ENCODE data around the gene PSMB3.

The PSMB3 gene

DNA sequence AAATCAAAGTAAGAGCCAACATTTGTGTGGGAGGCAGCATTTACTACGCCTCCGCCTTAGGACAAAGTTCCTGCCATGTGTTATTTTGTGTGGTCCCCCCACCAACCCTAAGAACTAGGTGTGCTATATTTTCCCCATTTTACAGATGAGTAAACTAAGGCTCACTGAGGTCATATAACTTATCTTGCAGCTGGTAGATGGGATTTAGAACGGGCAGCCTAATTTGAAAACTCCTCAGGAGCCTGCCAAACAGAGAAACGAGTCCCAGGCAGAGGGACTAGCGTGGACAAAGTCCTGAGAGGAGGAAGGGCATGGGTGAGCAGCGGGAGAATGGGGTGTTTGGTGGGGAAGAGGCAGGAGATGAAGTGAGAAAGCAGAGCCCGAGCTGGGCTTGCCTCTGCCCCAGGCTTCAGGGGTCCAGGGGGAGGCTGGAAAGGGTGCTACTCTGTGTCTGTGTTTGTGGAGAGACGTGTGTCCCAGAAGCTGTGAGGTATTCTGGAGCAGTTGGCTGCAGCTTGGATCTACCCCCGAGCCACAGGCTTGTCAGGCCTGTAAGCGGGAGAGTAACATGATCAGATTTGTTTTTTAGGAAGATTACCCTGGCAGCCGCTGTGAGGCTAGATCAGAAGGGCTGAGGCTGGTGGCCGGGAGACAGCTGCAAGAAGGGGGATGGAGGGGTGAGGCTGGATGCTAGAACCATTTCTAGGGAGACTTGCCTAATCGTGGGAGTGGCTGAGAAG lies 42.5 kb upstream of the PSMB3 start:
- H3K9ac ChIP-seq (ENCODE audit: low read length): no peak overlapping the region
- H3K9me3 ChIP-seq (ENCODE audit: control insufficient read depth, low read length): no peaks in the 10 kb centered on the region
- H3K4me1 ChIP-seq (ENCODE audit: control insufficient read depth, insufficient read depth, low read length): peaks cover 7% of the 10 kb centered on the region
- H3K36me3 ChIP-seq (ENCODE audit: control insufficient read depth, insufficient read depth, low read length, severe bottlenecking): peaks cover 44% of the 10 kb centered on the region
- no peaks in the 10 kb centered on the region for H3K27me3 ChIP-seq (replicated peaks; ENCODE audit: control insufficient read depth, insufficient read depth, low read length)
- no peak overlapping the region for H3K4me3 ChIP-seq (ENCODE audit: low read length)
- no peak for DNase-seq (ENCODE audit: low read depth)

DNA sequence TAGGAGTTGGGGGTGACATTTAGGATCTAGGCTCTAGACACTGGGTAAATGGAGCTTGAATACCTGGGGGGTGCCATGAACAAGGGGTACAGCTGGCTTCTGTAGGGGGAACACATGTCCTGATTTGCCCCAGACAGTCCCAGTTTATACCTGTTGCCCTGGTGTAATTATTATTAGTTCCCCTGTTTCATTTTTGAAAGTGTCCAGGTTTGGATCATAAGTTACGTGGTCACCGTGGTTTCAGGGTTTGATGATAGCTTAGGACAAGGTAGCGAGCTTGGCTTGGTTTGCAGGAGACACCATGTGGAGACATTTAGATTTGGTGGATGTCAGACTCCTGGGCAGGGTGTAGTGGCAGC lies 42.0 kb upstream of the PSMB3 start:
- H3K9ac ChIP-seq (ENCODE audit: low read length): no peak overlapping the region
- no peak overlapping the region for H3K4me3 ChIP-seq (ENCODE audit: low read length)
- peaks cover 7% of the 10 kb centered on the region for H3K4me1 ChIP-seq (ENCODE audit: control insufficient read depth, insufficient read depth, low read length)
- H3K27me3 ChIP-seq (replicated peaks; ENCODE audit: control insufficient read depth, insufficient read depth, low read length): no peaks in the 10 kb centered on the region
- H3K36me3 ChIP-seq (ENCODE audit: control insufficient read depth, insufficient read depth, low read length, severe bottlenecking): peaks cover 46% of the 10 kb centered on the region
- no peaks in the 10 kb centered on the region for H3K9me3 ChIP-seq (ENCODE audit: control insufficient read depth, low read length)
- no peak for DNase-seq (ENCODE audit: low read depth)

DNA sequence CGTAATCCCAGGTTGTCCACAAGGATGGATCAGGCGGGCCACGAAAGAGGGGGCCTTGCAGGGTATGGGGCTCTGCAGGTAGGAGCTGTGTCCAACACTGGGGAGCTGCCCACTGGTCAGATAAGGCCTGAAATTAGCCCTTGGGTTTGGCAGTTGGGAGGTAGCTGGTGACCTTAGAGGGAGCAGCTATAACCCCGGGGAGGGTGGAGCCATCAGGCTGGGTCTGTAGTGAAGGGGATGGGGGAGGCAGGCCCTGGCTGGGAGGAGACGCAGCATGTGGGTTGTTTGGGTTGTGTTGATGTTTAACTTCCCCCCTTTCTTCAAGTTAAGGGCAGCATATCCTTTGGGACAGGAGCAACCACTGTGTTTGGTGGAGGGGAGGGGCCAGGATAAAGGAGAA lies 41.6 kb upstream of the PSMB3 start:
- Histone ChIP-seq H3K9ac (ENCODE audit: low read length) (no peak overlapping the region), H3K4me1 (ENCODE audit: control insufficient read depth, insufficient read depth, low read length) (peaks cover 7% of the 10 kb centered on the region), H3K9me3 (ENCODE audit: control insufficient read depth, low read length) (no peaks in the 10 kb centered on the region), H3K36me3 (ENCODE audit: control insufficient read depth, insufficient read depth, low read length, severe bottlenecking) (peaks cover 50% of the 10 kb centered on the region), H3K4me3 (ENCODE audit: low read length) (no peak overlapping the region), H3K27me3 (replicated peaks; ENCODE audit: control insufficient read depth, insufficient read depth, low read length) (no peaks in the 10 kb centered on the region)
- DNase-seq (ENCODE audit: low read depth): no peak

DNA sequence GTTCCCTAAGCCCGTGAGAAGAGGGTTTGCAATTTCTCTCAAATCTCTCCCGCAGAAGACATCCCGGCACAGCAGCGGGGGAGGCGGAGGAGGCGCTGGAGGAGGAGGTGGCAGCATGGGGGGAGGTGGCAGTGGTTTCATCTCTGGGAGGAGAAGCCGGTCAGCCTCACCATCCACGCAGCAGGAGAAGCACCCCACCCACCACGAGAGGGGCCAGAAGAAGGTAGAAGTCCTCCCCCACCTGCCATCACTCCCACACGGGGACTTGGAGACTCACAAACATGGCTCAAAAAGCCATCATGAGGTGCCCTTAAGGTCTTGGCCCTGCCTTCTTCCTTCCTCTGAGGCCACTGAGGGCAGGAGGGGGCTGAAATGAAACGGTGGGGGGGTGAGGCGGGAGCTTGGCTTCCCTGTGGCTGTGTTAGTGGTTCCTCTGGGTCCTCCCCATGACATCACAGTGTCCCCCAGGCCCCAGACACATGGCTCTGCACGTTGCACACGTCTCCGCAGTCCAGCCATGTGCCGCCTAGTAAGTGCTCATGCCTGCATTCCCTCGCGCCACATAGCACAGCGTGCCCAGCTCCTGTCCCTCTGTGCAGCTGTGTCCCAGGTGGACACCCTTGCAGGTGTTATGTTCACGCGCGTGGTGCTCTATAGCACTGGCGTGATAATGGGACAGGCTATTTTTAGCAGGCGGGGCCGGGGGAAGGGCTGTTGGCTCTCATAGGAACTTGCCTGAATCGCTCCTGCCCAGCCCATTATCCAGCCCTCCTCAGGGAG lies 40.6 kb upstream of the PSMB3 start:
- Histone ChIP-seq H3K4me1 (ENCODE audit: control insufficient read depth, insufficient read depth, low read length) (no peaks in the 10 kb centered on the region), H3K9me3 (ENCODE audit: control insufficient read depth, low read length) (no peaks in the 10 kb centered on the region), H3K4me3 (ENCODE audit: low read length) (no peak overlapping the region), H3K9ac (ENCODE audit: low read length) (no peak overlapping the region), H3K27me3 (replicated peaks; ENCODE audit: control insufficient read depth, insufficient read depth, low read length) (no peaks in the 10 kb centered on the region), H3K36me3 (ENCODE audit: control insufficient read depth, insufficient read depth, low read length, severe bottlenecking) (peaks cover 60% of the 10 kb centered on the region)
- DNase-seq (ENCODE audit: low read depth): no peak

DNA sequence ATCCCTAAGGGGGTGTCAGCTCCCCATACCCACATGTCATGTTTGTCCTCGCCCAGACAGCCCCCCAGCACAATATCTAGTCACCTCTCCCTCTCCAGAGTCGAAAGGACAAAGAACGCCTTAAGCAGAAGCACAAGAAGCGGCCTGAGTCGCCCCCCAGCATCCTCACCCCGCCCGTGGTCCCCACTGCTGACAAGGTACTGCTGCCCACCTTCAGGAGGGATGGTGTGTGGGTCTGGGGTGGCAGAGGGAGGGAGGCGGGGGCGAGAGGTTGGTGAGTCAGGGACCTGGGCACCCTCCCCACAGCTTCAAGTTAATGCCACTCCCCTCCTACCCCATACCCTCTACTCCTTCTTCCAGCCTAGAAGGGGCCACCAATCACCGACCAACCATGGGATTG lies 39.9 kb upstream of the PSMB3 start:
- H3K9me3 ChIP-seq (ENCODE audit: control insufficient read depth, low read length): no peaks in the 10 kb centered on the region
- peaks cover 64% of the 10 kb centered on the region for H3K36me3 ChIP-seq (ENCODE audit: control insufficient read depth, insufficient read depth, low read length, severe bottlenecking)
- no peaks in the 10 kb centered on the region for H3K27me3 ChIP-seq (replicated peaks; ENCODE audit: control insufficient read depth, insufficient read depth, low read length)
- H3K4me3 ChIP-seq (ENCODE audit: low read length): no peak overlapping the region
- no peaks in the 10 kb centered on the region for H3K4me1 ChIP-seq (ENCODE audit: control insufficient read depth, insufficient read depth, low read length)
- H3K9ac ChIP-seq (ENCODE audit: low read length): no peak overlapping the region
- DNase-seq (ENCODE audit: low read depth): no peak

DNA sequence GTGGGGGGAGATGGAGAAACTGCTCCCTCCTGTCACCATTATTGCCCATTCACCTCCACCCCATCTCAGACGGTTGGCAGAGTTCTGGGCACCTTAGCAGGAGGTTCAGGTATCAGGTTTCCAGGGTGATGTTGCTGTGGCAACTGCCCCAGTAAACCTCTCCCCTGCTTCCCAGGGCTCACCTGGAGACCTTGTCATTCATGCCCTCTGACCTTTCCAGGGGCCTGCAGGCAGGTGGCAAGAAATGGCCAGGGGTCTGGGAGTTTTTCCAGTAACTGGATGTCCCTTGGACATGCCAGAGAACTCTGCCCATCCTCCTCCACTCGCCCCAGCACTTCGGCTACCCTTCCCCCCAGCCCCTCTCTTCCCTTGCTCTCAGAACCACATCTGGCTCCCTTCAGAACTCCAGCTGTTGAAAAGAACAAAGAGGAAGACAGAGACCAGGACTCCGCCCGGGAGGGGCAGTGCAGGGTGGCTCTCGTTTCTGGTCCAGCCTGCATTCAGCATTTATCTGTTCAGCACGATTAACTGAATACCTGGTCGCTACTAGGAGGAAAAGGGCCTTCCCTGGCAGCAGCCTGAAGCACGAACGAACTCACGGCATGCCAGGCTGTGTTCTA lies 39.0 kb upstream of the PSMB3 start:
- no peaks in the 10 kb centered on the region for H3K9me3 ChIP-seq (ENCODE audit: control insufficient read depth, low read length)
- H3K27me3 ChIP-seq (replicated peaks; ENCODE audit: control insufficient read depth, insufficient read depth, low read length): no peaks in the 10 kb centered on the region
- no peaks in the 10 kb centered on the region for H3K4me1 ChIP-seq (ENCODE audit: control insufficient read depth, insufficient read depth, low read length)
- H3K36me3 ChIP-seq (ENCODE audit: control insufficient read depth, insufficient read depth, low read length, severe bottlenecking): peaks cover 63% of the 10 kb centered on the region
- DNase-seq (ENCODE audit: low read depth): no peak
- no peak overlapping the region for H3K4me3 ChIP-seq (ENCODE audit: low read length)
- H3K9ac ChIP-seq (ENCODE audit: low read length): no peak overlapping the region

DNA sequence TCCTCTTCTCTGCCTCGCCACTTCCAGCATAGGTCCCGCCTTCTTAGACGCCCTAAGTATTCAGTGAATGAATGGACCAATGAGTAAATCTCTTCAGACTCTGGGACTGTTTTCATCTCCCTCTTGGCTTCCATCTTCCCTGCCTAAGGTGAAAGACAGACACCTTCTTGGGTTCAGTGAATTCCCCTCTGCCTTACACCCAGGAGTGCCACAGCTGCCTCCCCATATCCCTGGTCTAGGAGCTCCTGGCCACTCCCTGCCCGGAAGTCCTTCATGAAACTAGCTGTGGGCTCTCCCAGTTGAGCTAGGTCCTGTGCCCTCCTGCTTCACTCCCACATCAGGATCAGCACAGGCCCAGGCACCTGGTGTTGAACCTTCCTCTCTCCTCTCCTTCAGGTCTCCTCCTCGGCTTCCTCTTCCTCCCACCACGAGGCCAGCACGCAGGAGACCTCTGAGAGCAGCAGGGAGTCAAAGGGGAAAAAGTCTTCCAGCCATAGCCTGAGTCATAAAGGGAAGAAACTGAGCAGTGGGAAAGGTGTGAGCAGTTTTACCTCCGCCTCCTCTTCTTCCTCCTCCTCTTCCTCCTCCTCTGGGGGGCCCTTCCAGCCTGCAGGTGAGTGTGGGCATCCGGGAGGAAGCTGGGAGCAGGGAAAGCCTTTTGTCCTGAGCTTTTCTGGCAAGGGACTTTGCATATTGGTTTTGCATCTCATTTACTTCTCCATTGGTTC lies 37.2 kb upstream of the PSMB3 start:
- peaks cover 55% of the 10 kb centered on the region for H3K36me3 ChIP-seq (ENCODE audit: control insufficient read depth, insufficient read depth, low read length, severe bottlenecking)
- DNase-seq (ENCODE audit: low read depth): no peak
- no peaks in the 10 kb centered on the region for H3K4me1 ChIP-seq (ENCODE audit: control insufficient read depth, insufficient read depth, low read length)
- no peaks in the 10 kb centered on the region for H3K9me3 ChIP-seq (ENCODE audit: control insufficient read depth, low read length)
- no peaks in the 10 kb centered on the region for H3K27me3 ChIP-seq (replicated peaks; ENCODE audit: control insufficient read depth, insufficient read depth, low read length)
- no peak overlapping the region for H3K9ac ChIP-seq (ENCODE audit: low read length)
- no peak overlapping the region for H3K4me3 ChIP-seq (ENCODE audit: low read length)

DNA sequence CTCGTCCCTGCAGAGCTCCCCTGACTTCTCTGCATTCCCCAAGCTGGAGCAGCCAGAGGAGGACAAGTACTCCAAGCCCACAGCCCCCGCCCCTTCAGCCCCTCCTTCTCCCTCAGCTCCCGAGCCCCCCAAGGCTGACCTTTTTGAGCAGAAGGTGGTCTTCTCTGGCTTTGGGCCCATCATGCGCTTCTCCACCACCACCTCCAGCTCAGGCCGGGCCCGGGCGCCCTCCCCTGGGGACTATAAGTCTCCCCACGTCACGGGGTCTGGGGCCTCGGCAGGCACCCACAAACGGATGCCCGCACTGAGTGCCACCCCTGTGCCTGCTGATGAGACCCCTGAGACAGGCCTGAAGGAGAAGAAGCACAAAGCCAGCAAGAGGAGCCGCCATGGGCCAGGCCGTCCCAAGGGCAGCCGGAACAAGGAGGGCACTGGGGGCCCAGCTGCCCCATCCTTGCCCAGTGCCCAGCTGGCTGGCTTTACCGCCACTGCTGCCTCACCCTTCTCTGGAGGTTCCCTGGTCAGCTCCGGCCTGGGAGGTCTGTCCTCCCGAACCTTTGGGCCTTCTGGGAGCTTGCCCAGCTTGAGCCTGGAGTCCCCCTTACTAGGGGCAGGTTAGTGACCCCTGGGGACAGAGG lies 36.1 kb upstream of the PSMB3 start:
- no peak for DNase-seq (ENCODE audit: low read depth)
- H3K27me3 ChIP-seq (replicated peaks; ENCODE audit: control insufficient read depth, insufficient read depth, low read length): no peaks in the 10 kb centered on the region
- no peak overlapping the region for H3K9ac ChIP-seq (ENCODE audit: low read length)
- no peaks in the 10 kb centered on the region for H3K9me3 ChIP-seq (ENCODE audit: control insufficient read depth, low read length)
- H3K4me3 ChIP-seq (ENCODE audit: low read length): no peak overlapping the region
- H3K4me1 ChIP-seq (ENCODE audit: control insufficient read depth, insufficient read depth, low read length): no peaks in the 10 kb centered on the region
- peaks cover 62% of the 10 kb centered on the region for H3K36me3 ChIP-seq (ENCODE audit: control insufficient read depth, insufficient read depth, low read length, severe bottlenecking)

DNA sequence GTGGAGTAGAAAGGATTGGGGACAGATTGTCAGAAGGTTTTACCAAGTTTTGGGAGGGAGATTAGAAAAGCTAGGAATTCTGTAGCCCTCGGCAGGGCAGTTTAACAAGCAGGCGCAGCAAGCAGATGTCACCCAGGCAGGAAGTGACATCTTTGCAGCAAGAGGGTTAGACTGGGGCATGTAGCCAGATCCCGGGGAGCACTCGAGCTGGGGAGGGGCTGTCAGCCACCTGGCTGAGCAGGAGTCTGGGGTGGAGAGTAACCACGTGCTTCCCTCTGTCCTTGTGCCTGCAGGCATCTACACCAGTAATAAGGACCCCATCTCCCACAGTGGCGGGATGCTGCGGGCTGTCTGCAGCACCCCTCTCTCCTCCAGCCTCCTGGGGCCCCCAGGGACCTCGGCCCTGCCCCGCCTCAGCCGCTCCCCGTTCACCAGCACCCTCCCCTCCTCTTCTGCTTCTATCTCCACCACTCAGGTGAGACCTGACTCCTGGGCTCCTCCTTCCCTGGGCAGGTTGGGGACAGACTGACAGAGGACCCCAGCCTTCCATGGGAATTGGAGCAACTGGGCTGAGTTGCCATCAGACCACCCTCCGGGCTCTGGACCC lies 35.3 kb upstream of the PSMB3 start:
- no peaks in the 10 kb centered on the region for H3K27me3 ChIP-seq (replicated peaks; ENCODE audit: control insufficient read depth, insufficient read depth, low read length)
- DNase-seq (ENCODE audit: low read depth): no peak
- H3K4me1 ChIP-seq (ENCODE audit: control insufficient read depth, insufficient read depth, low read length): no peaks in the 10 kb centered on the region
- no peaks in the 10 kb centered on the region for H3K9me3 ChIP-seq (ENCODE audit: control insufficient read depth, low read length)
- H3K4me3 ChIP-seq (ENCODE audit: low read length): no peak overlapping the region
- no peak overlapping the region for H3K9ac ChIP-seq (ENCODE audit: low read length)
- peaks cover 55% of the 10 kb centered on the region for H3K36me3 ChIP-seq (ENCODE audit: control insufficient read depth, insufficient read depth, low read length, severe bottlenecking)

DNA sequence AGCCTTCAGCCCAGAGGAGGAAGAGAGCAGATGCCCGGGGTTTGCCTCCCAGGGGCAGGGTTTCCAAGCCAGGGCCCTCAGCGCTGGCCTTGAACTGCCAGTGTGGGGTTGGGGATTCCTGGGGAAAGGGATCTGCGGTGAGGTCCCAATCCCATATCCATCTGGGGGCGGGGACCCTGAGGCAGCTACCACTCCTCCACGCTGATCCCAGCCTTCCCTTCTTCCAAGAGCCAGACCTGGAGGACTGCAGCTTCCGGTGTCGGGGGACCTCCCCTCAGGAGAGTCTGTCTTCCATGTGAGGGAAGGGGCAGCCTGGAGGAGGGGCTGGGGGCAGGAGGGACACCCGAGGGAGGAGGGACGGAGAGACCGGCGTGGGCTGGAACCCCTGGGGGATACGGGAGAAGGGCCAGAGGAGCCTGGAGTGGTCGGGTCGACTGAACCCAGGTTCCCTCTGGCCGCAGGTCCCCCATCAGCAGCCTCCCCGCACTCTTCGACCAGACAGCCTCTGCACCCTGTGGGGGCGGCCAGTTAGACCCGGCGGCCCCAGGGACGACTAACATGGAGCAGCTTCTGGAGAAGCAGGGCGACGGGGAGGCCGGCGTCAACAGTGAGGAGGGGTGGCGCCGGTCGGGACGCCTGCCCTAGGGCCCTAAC lies 33.1 kb upstream of the PSMB3 start:
- H3K4me1 ChIP-seq (ENCODE audit: control insufficient read depth, insufficient read depth, low read length): no peaks in the 10 kb centered on the region
- H3K27me3 ChIP-seq (replicated peaks; ENCODE audit: control insufficient read depth, insufficient read depth, low read length): no peaks in the 10 kb centered on the region
- no peaks in the 10 kb centered on the region for H3K9me3 ChIP-seq (ENCODE audit: control insufficient read depth, low read length)
- H3K4me3 ChIP-seq (ENCODE audit: low read length): no peak overlapping the region
- H3K36me3 ChIP-seq (ENCODE audit: control insufficient read depth, insufficient read depth, low read length, severe bottlenecking): peaks cover 41% of the 10 kb centered on the region
- no peak overlapping the region for H3K9ac ChIP-seq (ENCODE audit: low read length)
- no peak for DNase-seq (ENCODE audit: low read depth)
